Activated CD8-positive, alpha-beta memory T cell treated with anti-CD3 and anti-CD28 coated beads for 36 hours (primary cell): ENCODE results near the gene PLOD2. TPM values are rescaled to one million over a fixed set of nuclear protein-coding genes. Genes with fewer than 3 reads are reported as not detected.
"Not testable (repeated sequence)": the region's sequence is repeated elsewhere in the genome, so short reads cannot be mapped to it uniquely, and the experiment has no call there.

ENCODE experiments used
- CTCF ChIA-PET: fragments of 350-600 bp; sonication (Branson Sonifier 250); formaldehyde crosslinking; loops from one replicate; lab custom pipeline; 2021; ENCODE audit warnings: antibody characterized with exemption; lab: Charles Lee
- POLR2A ChIA-PET: fragments of 350-600 bp; sonication (Branson Sonifier 250); formaldehyde crosslinking; loops from one replicate; lab custom pipeline; 2021; ENCODE audit warnings: antibody characterized with exemption; lab: Charles Lee
- total RNA-seq, 2 experiments: library from RNA; stranded (reverse); gene quantifications; one replicate each; pipeline ENCODE4 v1.2.3, GENCODE V29; 2021

Gene PLOD2
- total RNA-seq, 2 experiments from 2014 or later = 0.80 to 1.0 TPM

DNA sequence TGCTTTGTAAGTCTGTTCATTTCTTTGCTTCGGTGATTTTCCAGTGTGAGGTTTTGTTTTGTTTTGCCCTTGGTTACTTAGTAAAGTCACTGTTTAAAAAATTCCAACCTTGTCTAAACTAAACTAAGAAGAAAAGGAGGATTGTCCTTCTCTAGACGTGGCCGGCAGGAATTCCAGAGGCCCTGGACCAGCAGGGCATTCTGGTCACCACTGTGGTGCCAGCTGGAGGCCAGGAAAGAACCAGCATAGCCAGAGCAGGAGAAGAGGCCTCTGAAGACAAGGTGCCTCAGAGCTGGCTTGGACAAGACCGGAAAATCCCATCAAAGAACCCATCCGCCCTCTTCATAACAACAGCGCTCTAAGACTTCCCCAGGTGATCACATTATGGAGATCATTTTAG, 8.2 kb downstream of the PLOD2 start:
- ChIA-PET POLR2A (no interaction called here), CTCF (no interaction called here)

DNA sequence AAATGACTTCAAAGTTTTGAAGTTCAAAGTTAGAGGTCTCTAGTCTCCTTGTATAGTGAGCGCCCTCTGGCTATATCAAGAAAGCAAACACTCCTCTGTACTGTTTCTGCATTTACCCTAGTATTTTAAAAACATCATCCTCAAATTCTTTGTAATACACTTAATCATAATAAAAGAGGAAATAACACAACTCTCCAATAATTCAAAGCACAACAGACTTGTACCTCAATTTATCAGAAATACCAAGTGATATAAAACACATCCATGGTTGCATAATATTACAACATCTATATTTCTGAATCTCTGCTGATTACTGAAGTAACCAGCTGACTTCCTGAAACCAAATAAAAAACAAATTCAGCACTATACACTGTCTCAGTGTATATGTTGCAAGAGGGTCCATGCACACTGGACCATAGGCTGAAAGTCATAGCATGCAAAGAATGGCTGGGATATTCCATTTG, 12.5 kb downstream of the PLOD2 start:
- ChIA-PET CTCF (no interaction called here), POLR2A (no interaction called here)

DNA sequence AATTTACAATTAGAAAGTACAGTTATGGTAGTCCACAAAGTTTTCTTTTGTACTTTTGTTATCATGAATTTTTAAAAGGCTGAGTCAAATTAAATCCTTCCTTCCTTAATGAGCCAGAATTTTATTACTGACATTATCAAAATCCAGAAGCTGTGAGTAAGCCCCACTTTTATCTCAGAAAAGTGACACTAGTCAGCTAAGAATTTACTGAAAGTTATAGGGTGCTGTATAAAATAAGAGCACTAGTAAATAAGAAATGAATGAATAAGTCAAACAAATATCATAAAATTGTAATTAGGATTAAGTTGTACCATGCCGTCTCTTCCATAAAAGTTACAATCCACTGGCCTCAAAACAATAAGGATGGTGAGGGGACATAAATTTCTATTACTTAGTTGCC, 15.3 kb downstream of the PLOD2 start:
- ChIA-PET CTCF (no interaction called here), POLR2A (no interaction called here)

DNA sequence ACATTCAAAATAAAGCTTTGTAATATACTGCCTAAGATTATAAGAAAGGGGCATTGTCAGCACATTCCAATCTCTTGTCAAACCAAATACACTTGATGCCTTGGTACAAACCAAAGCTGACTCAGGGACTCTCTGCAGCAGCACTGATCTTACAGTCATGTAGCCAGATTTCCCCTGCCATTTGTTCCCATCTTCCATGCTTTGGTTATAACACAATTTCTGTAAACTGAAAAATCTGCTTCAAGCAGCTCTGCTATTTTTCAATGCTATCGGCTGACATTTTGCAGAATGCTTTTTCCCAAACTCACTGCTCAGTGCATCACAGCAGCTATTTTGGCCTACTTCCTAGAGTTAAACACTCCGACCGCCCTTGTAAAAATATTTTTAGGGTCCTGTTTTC, 18.2 kb downstream of the PLOD2 start:
- CTCF ChIA-PET = no interaction called here
- POLR2A ChIA-PET = no interaction called here

DNA sequence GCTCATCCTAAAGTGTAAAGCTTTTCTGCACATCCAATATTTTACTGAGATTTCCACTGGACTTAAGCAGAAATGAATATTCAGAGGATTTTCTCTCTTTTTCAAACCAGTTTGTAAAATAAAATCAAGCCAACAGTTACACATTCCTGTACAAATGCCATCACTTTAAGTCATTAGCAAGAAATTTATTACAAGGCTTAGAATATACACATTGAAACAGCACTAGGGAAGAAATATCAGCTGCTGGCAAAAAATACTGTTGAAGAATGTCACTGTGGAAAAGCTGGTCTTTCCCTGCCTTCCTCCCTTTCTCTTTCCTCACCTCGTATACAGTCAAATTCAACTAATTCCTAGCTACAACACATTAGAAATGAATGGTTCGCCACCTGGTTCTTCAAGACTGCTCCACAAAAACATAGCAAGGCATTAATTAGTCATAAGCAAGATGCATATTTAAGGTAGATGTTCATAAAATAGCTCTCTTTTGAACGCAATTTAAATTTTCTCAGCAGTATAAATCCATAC, 21.3 kb downstream of the PLOD2 start:
- ChIA-PET CTCF (no interaction called here), POLR2A (no interaction called here)

DNA sequence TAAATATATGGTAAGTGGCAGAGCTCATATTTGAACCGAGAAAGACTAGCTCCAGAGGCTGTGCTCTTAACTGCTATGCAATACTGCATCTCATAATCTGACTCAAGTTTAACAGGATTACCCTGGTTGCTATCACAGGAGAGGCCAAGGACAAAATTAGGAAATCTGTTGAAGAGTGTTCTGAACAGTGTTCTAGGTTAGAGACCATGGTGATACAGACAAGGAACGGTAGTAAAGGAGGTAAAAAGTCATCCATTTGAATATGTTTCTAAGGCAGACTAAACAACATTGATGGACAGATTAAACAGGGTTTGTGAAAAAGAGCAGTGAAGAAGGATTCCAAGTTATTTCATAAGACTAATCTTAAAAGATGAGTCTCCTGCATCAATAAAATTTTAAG, 22.1 kb downstream of the PLOD2 start:
- CTCF ChIA-PET = no interaction called here
- POLR2A ChIA-PET = no interaction called here

DNA sequence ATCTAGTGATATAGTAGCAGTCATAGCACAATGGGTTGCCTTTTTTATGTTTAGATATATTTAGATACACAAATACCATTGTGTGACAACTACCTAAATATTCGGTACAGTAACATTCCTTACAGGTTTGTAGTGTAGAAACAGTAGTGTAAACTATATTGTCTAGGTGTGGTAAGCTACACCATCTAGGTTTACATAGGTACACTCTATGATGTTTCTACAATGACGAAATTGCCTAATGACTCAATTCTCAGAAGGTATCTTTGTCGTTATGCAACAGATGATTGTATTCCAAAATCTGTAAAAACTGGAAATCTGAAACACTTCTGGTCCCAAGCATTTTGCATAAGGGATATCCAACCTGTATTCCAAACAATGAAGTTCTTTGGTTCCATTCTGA, 24.3 kb downstream of the PLOD2 start:
- POLR2A ChIA-PET = no interaction called here

DNA sequence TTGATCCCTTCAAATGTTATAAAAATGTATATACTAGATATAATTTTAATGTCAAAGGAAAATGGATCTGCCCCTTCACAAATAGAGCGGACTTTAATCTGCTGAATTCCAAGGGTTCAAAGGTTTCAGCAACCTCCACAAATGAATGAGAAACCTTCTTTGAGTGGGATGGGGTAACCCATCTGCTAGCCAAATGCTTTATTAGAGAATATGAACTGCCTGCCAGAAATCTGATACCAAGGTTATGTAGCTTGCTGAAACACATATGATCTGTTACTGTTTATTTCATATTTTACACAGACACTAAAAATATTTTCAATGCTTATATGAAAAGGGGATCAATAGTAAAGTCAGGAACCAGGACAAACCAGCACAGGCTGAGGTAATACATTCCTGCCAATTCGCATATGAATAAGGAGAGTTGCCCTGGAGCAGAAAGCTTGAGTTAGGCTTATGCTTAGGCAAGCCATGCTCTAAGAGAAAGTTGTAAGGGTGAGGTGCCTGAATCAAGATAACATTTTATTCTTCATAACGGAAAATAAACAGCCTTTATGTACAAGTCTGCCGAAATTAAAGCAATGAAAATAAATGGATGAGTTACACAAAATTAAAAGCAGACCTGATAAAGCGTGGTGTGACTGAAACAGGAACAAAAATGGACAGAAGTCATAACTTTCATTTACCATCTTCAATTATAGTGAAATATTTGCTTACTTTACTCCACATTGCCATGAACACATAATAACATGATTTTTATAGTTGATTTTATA, 26.5 kb downstream of the PLOD2 start:
- CTCF ChIA-PET = no interaction called here
- POLR2A ChIA-PET = no interaction called here

More for the DNA sequence above, 24.3 kb downstream of the PLOD2 start:
- CTCF ChIA-PET = no interaction called here

DNA sequence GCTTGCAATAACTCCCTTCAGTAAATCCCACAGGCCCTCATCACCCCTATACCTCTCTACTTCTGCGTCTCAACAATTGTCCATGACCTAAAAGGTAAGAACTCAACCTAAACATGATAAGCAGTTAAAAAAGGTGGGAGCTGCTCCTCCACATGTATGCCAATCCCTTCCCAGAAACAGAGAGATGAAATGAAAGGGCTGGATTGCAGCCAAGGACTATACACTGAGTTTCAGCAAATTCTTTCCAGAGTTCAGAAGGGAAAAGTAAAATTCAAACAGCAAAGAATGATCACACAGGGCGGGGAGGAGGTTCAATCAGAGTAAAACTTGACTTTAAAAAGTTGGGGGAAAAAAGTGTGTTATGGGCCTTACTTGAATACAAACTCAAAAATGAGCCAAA, 27.5 kb downstream of the PLOD2 start:
- ChIA-PET CTCF (no interaction called here), POLR2A (no interaction called here)

DNA sequence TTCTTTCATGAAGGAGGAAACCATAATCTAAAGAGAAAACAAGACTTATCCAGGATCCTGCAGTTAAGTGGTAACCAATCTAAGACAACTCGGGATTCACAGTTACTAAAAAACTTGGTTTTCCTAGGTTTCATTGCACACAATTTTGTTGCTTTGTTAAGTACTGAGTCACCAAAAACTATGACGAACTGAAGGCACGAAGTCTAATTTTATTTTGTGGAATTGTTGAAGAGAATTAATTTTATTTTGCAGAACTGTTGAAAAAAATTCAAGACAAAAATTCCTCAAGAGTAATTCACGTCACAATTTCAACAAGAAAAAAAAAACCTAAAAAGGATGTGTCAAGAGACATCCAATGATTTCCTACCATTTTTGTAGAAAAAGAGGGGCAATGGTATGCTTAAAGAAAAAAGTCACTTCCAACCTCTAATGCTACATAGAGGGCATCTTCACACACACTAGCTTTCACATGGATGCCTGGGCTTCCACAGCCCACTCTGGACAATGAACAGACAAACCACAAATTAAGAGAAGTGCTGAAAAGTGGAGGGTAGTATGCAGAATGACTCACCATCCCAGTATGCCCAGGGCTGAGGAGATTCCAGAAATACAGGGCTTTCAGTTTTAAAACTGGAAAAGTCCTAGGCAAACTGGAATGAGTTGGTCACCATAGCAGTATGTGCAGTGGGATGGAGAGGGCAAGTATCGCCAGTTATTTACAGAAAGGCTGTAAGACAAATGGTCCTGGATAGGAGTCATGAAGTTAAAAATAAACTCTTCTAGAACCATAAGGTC, 29.2 kb downstream of the PLOD2 start:
- ChIA-PET CTCF (no interaction called here), POLR2A (no interaction called here)

DNA sequence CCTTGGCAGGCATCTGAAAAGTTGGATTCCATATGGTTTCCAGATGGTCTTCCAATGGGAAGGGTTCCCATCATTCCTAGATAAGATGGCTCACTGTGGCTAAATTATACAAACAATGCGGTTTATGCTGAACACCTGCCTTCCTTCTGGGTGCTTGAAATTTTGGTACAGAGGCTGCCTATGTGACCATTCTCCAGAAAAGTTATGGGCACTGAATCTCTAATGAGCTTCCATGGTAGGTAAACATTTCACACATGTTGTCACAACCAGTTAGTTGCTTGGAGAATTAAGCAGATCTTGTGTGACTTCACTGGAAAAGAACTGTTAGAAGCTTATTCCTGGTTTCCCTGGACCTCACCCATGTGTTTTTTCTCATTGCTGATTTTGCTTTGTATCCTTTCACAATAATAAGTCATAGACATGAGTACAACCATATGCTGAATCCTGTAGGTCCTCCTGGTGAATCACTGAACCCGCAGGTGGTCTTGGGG, 30.1 kb downstream of the PLOD2 start:
- POLR2A ChIA-PET = no interaction called here
- CTCF ChIA-PET = no interaction called here

DNA sequence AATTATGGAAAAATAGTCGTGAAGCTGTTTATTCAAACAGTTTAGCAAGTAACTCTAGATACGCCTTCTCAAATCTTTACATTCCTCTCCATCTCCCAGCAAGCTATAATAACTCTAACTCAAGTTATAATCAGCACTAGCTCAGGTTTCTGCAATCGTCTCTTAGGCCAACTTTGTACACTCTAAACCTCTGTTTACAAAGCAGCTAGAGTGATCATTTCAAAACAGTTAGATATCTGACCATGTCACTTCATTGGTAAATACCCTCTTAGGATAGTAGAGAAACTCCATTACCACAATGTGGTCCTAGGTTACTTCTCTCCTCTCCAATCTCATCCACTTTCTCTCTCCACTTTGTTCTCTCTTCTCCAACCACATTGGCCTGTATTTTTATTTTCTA, 31.2 kb downstream of the PLOD2 start:
- ChIA-PET CTCF (no interaction called here), POLR2A (no interaction called here)

DNA sequence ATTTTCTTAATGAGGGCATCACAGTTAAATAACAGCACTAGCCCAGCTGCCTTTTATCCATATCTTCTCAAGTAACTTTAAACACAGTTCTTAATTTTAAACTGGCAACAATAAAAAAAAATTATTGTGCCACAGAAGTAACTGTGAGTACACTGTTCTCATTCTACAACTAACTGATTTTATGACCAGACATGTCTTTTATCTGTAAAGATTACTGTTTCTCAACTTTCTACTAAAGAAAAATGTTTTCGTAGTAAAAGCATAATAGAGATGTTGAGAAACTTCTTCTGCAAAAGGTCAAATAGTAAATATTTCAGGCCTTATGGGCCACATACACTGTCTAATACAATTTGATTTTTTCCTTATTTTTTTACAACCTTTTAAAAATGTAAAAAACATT, 32.0 kb downstream of the PLOD2 start:
- ChIA-PET CTCF (no interaction called here), POLR2A (no interaction called here)

DNA sequence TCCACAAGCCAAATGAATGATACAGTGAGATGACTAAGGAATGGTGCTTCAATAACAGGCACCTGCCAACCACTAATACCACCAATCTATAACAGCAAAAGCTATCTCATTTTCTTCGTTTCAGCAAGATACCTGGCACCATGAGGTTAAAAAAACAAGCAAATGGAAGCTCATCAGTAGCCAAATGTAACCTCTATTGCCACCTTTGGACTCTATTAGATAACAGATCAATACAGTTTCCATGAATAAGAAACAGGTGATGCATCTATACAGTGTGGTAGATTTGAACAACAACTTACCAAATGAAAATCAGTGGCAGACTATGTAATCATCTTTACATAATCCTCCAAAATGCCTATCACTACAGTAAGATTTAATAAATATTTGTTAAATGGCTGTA, 32.8 kb downstream of the PLOD2 start:
- CTCF ChIA-PET = no interaction called here
- POLR2A ChIA-PET = no interaction called here

DNA sequence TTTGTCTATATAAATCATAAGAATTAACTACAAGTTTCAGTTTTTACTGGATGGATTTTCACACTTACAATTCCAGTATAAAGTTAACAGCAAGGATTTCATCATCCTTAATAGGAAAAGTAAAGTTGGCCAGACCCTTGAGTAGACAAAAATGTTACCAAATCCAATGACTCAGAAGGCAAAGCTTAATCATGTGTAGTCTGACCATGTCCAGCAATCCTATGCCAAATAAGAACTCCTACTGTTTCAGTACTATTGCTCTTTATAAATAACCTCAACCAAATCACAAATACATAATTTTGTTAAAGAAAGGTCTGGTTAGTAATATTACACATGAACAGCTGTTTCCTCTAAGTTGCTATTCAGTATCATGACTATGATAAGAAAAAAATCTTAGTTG, 35.0 kb downstream of the PLOD2 start:
- ChIA-PET CTCF (interaction anchor here (0.6 kb wide), 1 partner anchor 19 kb away, joined by 3 read pairs; no protein-coding TSS in a partner anchor), POLR2A (no interaction called here)

DNA sequence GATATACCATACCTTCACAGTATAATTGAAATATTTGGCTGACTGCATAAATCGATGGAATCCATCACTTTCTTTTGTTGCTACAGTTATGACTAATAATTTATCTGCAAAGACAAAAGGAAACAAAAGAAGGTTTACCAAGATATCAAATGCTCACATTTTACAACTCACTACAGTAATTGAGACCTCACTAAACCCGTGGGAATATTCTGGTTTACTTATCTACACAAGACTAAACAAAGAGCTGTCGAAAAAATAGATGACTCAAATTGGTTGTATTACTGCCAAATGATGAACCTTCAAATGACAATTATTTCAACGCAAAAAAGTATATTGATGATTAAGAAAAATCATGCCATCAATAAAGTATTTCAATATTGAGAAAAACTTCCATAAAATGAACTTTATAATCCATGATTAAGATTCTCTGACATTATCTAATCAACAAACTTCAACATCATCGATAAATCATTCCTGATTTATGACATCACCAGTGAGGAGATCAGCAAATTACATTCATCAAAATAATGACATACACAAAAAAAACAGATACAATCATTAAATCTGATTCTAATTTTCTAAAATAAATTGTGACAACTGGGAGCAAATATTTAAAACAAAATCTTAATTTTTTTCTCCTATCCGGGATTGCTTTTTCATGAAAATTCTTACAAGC, 36.7 kb downstream of the PLOD2 start:
- ChIA-PET POLR2A (no interaction called here), CTCF (no interaction called here)

DNA sequence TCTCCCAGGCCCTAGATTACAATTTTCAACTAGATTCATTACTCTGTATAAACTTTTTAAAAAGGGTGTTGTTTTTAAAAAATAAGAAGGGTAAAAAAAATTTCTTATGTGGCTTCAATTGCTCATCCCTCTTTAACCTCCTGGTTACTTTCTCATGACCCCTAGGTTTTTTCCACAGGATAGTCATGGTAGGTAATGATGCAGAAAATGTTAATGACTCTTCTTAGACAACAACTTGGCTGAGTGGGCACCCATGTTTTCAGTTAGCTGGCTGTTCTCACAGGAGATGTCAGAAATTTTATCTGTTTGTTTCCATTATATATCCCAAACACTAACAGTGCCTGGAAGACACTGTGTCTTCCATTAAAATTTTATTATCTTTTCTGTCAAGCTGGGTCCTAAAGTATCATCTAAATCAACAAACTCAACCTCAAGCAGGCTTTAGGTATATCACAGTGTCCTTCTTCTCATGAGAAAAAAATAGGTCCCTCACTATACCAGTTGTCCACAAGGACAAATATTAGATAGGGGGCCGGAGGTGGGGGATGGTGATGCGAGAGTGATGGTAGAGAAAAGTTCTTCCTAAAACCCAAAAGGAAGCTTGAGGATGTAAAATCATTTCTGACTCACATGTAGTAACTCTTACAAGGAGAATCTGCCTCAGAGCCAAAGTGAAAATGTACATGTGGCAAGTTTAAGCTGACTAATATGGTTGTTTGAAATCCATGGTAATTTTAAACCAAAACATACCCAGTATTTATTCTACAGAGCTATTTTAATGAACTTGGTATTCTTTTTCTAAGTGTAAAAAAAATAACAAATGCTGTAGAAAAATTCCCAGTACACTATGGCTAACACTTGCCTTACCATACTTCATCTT, 43.3 kb downstream of the PLOD2 start:
- CTCF ChIA-PET = no interaction called here
- POLR2A ChIA-PET = no interaction called here

DNA sequence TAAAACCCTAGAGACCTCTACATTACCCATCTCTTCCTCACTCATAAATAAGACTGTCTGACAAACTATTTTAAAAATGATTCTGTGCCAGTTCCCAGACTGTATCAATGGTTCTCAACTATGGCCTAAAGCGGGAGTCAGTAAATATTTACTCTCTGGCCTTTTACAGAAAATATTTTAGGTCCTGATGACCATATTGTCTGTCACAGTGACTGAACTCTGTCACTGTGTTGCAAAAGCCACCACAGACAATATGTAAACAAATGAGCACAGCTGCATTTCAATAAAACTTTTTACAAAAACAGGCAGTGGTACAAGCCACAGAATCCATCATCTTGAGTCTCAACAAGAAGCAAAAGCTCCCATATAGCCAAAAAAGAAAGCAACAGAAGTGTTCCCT, 45.4 kb downstream of the PLOD2 start:
- POLR2A ChIA-PET = no interaction called here

DNA sequence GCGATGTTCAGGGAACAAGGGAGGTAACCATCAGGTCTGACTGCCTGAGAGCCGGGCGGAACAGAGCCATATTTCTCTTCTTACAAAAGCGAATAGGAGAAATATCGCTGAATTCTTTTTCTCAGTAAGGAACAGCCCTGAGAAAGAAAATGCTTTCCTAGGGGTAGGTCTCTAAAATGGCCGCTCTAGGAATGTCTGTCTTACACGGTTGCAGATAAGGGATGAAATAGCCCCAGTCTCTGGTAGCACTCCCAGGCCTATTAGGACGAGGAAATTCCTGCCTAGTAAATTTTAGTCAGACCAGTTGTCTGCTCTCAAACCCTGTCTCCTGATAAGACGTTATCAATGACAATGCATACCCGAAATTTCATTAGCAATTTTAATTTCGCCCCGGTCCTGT, 47.2 kb downstream of the PLOD2 start:
- POLR2A ChIA-PET, CTCF ChIA-PET: not testable (repeated sequence)

More for the DNA sequence above, 45.4 kb downstream of the PLOD2 start:
- CTCF ChIA-PET = no interaction called here
